GM12878 (cell line): Measurements from ENCODE around the gene POLR1A. TPM values are rescaled to one million over a fixed set of nuclear protein-coding genes. Genes with fewer than 3 reads are reported as not detected.

Experiments
- CHD4 ChIP-seq: fragments of 200-600 bp; sonication (generic); IDR thresholded peaks from 2 replicates; pipeline ENCODE4 v1.6.1; 2016; ENCODE audit warnings: mild to moderate bottlenecking
- FOXM1 ChIP-seq: IDR thresholded peaks from 2 replicates; pipeline ENCODE4 v1.6.1; 2012; ENCODE audit warnings: low read depth, mild to moderate bottlenecking, inconsistent platforms, low read length, moderate library complexity
- HDGF ChIP-seq: fragments of 450-650 bp; IDR thresholded peaks from 2 replicates; pipeline ENCODE4 v1.6.1; 2016; ENCODE audit warnings: antibody characterized with exemption
- MYB ChIP-seq: fragments of 150-350 bp; IDR thresholded peaks from 2 replicates; pipeline ENCODE4 v1.6.1; 2014; ENCODE audit warnings: mild to moderate bottlenecking, low read depth, low read length, borderline replicate concordance
- MYC ChIP-seq: IDR thresholded peaks from 2 replicates; pipeline ENCODE4 v1.6.1; 2011; ENCODE audit warnings: mild to moderate bottlenecking, low read length, moderate library complexity, inconsistent platforms; ENCODE audit not compliant: insufficient read depth, insufficient replicate concordance, insufficient read length, severe bottlenecking
- NFXL1 ChIP-seq: fragments of 450-650 bp; IDR thresholded peaks from 2 replicates; pipeline ENCODE4 v1.6.1; 2017; ENCODE audit warnings: antibody characterized with exemption, mild to moderate bottlenecking, borderline replicate concordance
- RUNX3 ChIP-seq: IDR thresholded peaks from 2 replicates; pipeline ENCODE4 v1.6.1; 2012; ENCODE audit warnings: low read length, inconsistent platforms
- SPI1 ChIP-seq: IDR thresholded peaks from 2 replicates; pipeline ENCODE4 v1.6.1; 2011; ENCODE audit warnings: low read depth, mild to moderate bottlenecking, low read length, moderate library complexity, borderline replicate concordance; ENCODE audit not compliant: insufficient read depth
- SUZ12 ChIP-seq: fragments of 200-600 bp; sonication (generic); IDR thresholded peaks from one replicate; pipeline ENCODE4 v1.6.1; 2018; ENCODE audit warnings: antibody characterized with exemption, mild to moderate bottlenecking; ENCODE audit not compliant: unreplicated experiment
- WRNIP1 ChIP-seq: IDR thresholded peaks from 2 replicates; pipeline ENCODE4 v1.6.1; 2011; ENCODE audit warnings: low read depth, low read length, improper control_type of control experiment, borderline replicate concordance
- ZNF217 ChIP-seq: fragments of 450-650 bp; IDR thresholded peaks from 2 replicates; pipeline ENCODE4 v1.6.1; 2017; ENCODE audit warnings: antibody characterized with exemption, mild to moderate bottlenecking
- polyA plus RNA-seq, 11 experiments: library from polyadenylated mRNA; depleted of rRNA in 4 of 11; unstranded in 6 of 11; stranded (reverse) in 5 of 11; fragments of >200 nt; fragmentation: Nextera tagmentation in 4 of 11; fragmentation: Illumina TruSeq in 1 of 11; extraction: Ambion mirVana in 4 of 11; extraction: Trizol in 1 of 11; gene quantifications; 1 replicate in 1 of 11; 2 replicates in 10 of 11; pipeline versions ENCODE4 v1.2.1 to v1.2.3, GENCODE V29; 2011 to 2016; ENCODE audit warnings: inconsistent platforms in 2 of 11, missing spikeins in 2 of 11, low read depth in 1 of 11
- total RNA-seq, 4 experiments: library from RNA; depleted of rRNA in 3 of 4; stranded (reverse); fragments of >200 nt in 3 of 4; fragmentation: Illumina TruSeq in 1 of 4; extraction: Trizol in 1 of 4; gene quantifications; 2 replicates each; pipeline versions ENCODE4 v1.2.1 to v1.2.3, GENCODE V29; 2013 to 2021
- TF ChIP-seq, protein P1 (sequence below): fragments of 450-650 bp; IDR thresholded peaks from 2 replicates; pipeline ENCODE4 v1.6.1; 2018; ENCODE audit warnings: borderline replicate concordance, mild to moderate bottlenecking; ENCODE audit not compliant: partially characterized antibody
- TF ChIP-seq, protein P2 (sequence below): IDR thresholded peaks from 2 replicates; pipeline ENCODE4 v1.6.1; 2011; ENCODE audit warnings: mild to moderate bottlenecking, low read depth, low read length, moderate library complexity; ENCODE audit not compliant: insufficient replicate concordance
- TF ChIP-seq, protein P3 (sequence below): fragments of 450-650 bp; IDR thresholded peaks from 2 replicates; pipeline ENCODE4 v1.6.1; 2017; ENCODE audit warnings: mild to moderate bottlenecking, moderate library complexity
- TF ChIP-seq, protein P4 (sequence below): fragments of 450-650 bp; IDR thresholded peaks from 2 replicates; pipeline ENCODE4 v1.6.1; 2014; ENCODE audit warnings: mild to moderate bottlenecking
- TF ChIP-seq, protein P5 (sequence below): fragments of 450-650 bp; IDR thresholded peaks from 2 replicates; pipeline ENCODE4 v1.6.1; 2017; ENCODE audit warnings: antibody characterized with exemption, mild to moderate bottlenecking, moderate library complexity

The POLR1A gene
- total and polyA plus RNA-seq, 10 of the 15 experiments (the other 5 are each of a cell fraction or from before 2014, with no cell fraction given) = 2.1 to 53.9 (median 17.8) TPM

DNA sequence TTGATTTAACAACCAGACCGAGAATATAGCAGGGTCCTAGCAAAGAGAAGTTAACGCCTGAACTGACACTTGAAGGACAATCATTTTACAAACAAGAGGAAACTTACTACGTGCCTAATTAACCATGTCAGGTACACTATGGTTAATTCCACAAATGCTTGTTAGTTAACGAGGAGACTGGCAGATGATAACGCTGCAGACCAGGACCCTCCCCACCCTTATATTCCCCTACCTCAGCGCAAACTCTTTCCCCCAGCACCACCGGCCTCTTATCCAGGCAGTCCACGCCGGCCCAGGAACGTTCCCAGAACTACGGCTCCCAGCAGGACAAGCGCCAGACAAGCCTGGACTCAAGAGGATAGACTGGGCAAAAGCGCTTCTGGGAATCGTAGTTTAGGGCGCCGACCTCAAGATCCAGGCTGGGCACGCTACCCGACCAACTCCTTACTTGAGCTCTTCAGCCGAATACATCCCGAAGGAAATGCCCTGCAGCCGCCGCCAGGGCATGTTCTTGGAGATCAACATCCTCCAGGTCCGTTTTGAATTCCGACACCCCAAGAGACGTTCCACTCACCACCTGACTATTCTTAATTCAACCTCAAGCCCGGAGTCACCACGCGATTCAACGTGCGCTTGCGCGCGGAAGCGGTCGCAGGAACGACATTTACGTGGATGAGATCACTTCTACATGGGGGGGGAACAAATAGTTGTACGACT, at the start of gene POLR1A (continued):
- TF ChIP-seq ZNF217 (no peak), FOXM1 (no peak), WRNIP1 (no peak), MYC (peak; percentile 71), NFXL1 (no peak), CHD4 (no peak), RUNX3 (peak; percentile 56; the same call in 1 of the 2 replicates), HDGF (peak; percentile 59; the same call in 1 of the 2 replicates), SPI1 (no peak), SUZ12 (no peak), MYB (no peak)
- TF ChIP-seq, protein P1, sequence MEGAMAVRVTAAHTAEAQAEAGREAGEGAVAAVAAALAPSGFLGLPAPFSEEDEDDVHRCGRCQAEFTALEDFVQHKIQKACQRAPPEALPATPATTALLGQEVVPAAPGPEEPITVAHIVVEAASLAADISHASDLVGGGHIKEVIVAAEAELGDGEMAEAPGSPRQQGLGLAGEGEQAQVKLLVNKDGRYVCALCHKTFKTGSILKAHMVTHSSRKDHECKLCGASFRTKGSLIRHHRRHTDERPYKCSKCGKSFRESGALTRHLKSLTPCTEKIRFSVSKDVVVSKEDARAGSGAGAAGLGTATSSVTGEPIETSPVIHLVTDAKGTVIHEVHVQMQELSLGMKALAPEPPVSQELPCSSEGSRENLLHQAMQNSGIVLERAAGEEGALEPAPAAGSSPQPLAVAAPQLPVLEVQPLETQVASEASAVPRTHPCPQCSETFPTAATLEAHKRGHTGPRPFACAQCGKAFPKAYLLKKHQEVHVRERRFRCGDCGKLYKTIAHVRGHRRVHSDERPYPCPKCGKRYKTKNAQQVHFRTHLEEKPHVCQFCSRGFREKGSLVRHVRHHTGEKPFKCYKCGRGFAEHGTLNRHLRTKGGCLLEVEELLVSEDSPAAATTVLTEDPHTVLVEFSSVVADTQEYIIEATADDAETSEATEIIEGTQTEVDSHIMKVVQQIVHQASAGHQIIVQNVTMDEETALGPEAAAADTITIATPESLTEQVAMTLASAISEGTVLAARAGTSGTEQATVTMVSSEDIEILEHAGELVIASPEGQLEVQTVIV = no peak
- TF ChIP-seq, protein P2, sequence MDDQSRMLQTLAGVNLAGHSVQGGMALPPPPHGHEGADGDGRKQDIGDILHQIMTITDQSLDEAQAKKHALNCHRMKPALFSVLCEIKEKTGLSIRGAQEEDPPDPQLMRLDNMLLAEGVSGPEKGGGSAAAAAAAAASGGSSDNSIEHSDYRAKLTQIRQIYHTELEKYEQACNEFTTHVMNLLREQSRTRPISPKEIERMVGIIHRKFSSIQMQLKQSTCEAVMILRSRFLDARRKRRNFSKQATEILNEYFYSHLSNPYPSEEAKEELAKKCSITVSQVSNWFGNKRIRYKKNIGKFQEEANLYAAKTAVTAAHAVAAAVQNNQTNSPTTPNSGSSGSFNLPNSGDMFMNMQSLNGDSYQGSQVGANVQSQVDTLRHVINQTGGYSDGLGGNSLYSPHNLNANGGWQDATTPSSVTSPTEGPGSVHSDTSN = no peak
- TF ChIP-seq, protein P3, sequence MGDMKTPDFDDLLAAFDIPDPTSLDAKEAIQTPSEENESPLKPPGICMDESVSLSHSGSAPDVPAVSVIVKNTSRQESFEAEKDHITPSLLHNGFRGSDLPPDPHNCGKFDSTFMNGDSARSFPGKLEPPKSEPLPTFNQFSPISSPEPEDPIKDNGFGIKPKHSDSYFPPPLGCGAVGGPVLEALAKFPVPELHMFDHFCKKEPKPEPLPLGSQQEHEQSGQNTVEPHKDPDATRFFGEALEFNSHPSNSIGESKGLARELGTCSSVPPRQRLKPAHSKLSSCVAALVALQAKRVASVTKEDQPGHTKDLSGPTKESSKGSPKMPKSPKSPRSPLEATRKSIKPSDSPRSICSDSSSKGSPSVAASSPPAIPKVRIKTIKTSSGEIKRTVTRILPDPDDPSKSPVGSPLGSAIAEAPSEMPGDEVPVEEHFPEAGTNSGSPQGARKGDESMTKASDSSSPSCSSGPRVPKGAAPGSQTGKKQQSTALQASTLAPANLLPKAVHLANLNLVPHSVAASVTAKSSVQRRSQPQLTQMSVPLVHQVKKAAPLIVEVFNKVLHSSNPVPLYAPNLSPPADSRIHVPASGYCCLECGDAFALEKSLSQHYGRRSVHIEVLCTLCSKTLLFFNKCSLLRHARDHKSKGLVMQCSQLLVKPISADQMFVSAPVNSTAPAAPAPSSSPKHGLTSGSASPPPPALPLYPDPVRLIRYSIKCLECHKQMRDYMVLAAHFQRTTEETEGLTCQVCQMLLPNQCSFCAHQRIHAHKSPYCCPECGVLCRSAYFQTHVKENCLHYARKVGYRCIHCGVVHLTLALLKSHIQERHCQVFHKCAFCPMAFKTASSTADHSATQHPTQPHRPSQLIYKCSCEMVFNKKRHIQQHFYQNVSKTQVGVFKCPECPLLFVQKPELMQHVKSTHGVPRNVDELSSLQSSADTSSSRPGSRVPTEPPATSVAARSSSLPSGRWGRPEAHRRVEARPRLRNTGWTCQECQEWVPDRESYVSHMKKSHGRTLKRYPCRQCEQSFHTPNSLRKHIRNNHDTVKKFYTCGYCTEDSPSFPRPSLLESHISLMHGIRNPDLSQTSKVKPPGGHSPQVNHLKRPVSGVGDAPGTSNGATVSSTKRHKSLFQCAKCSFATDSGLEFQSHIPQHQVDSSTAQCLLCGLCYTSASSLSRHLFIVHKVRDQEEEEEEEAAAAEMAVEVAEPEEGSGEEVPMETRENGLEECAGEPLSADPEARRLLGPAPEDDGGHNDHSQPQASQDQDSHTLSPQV = no peak
- TF ChIP-seq, protein P4, sequence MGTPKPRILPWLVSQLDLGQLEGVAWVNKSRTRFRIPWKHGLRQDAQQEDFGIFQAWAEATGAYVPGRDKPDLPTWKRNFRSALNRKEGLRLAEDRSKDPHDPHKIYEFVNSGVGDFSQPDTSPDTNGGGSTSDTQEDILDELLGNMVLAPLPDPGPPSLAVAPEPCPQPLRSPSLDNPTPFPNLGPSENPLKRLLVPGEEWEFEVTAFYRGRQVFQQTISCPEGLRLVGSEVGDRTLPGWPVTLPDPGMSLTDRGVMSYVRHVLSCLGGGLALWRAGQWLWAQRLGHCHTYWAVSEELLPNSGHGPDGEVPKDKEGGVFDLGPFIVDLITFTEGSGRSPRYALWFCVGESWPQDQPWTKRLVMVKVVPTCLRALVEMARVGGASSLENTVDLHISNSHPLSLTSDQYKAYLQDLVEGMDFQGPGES = no peak
- TF ChIP-seq, protein P5, sequence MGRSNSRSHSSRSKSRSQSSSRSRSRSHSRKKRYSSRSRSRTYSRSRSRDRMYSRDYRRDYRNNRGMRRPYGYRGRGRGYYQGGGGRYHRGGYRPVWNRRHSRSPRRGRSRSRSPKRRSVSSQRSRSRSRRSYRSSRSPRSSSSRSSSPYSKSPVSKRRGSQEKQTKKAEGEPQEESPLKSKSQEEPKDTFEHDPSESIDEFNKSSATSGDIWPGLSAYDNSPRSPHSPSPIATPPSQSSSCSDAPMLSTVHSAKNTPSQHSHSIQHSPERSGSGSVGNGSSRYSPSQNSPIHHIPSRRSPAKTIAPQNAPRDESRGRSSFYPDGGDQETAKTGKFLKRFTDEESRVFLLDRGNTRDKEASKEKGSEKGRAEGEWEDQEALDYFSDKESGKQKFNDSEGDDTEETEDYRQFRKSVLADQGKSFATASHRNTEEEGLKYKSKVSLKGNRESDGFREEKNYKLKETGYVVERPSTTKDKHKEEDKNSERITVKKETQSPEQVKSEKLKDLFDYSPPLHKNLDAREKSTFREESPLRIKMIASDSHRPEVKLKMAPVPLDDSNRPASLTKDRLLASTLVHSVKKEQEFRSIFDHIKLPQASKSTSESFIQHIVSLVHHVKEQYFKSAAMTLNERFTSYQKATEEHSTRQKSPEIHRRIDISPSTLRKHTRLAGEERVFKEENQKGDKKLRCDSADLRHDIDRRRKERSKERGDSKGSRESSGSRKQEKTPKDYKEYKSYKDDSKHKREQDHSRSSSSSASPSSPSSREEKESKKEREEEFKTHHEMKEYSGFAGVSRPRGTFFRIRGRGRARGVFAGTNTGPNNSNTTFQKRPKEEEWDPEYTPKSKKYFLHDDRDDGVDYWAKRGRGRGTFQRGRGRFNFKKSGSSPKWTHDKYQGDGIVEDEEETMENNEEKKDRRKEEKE = no peak
